GM10266 (cell line): ENCODE results near the gene MRPS5.

Source experiments
- DNase-seq: peaks from one replicate; pipeline ENCODE4 v3.0.0; 2012; ENCODE audit errors: extremely low spot score
- CTCF ChIP-seq: IDR thresholded peaks from 2 replicates; pipeline ENCODE4 v1.5.1; 2012; ENCODE audit warnings: mild to moderate bottlenecking, low read depth; ENCODE audit not compliant: control insufficient read depth, insufficient read depth; ENCODE audit errors: missing control alignments

The MRPS5 gene

GRCh38 chr2:95069465-95069864 lies 52.1 kb downstream of the MRPS5 start:
- no peak for TF ChIP-seq CTCF
- DNase-seq: no peak

GRCh38 chr2:95068256-95068655 lies 53.4 kb downstream of the MRPS5 start:
- DNase-seq: no peak
- no peak for TF ChIP-seq CTCF

GRCh38 chr2:95063086-95063958 lies 58.3 kb downstream of the MRPS5 start:
- peak; percentile 62 for DNase-seq
- TF ChIP-seq CTCF: no peak

- DNase-seq: no peak
- TF ChIP-seq CTCF: no peak
Observed at GRCh38 chr2:95062242-95063085, 59.1 kb downstream of the MRPS5 start.

- DNase-seq: no peak
- TF ChIP-seq CTCF: no peak
Observed at GRCh38 chr2:95061601-95062183, 59.9 kb downstream of the MRPS5 start.

GRCh38 chr2:95061119-95061512 lies 60.5 kb downstream of the MRPS5 start:
- no peak for TF ChIP-seq CTCF
- DNase-seq: no peak
